Activated CD4-positive, alpha-beta T cell treated with anti-CD3 and anti-CD28 coated beads, Interleukin-2, Interleukin-6, amounts not matched to agents 100 ng/mL and 50 ng/mL, durations not matched to agents 16 hours and 8 hours (primary cell): ENCODE measurements around the gene PRMT1.
"Not testable (repeated sequence)": the region's sequence is repeated elsewhere in the genome, so short reads cannot be mapped to it uniquely, and the experiment has no call there.

Experiments used
- DNase-seq: peaks from one replicate; pipeline ENCODE4 v3.0.0-alpha.2; 2020

The PRMT1 gene

GRCh38 chr19:49689133-49690078, 12.3 kb downstream of the PRMT1 start, which contains the start of gene ADM5:
ADM5 (plus strand) TSS chr19:49689594; CDS start chr19:49689838, 244 bp downstream.
- peak; percentile 43 for DNase-seq

DNA sequence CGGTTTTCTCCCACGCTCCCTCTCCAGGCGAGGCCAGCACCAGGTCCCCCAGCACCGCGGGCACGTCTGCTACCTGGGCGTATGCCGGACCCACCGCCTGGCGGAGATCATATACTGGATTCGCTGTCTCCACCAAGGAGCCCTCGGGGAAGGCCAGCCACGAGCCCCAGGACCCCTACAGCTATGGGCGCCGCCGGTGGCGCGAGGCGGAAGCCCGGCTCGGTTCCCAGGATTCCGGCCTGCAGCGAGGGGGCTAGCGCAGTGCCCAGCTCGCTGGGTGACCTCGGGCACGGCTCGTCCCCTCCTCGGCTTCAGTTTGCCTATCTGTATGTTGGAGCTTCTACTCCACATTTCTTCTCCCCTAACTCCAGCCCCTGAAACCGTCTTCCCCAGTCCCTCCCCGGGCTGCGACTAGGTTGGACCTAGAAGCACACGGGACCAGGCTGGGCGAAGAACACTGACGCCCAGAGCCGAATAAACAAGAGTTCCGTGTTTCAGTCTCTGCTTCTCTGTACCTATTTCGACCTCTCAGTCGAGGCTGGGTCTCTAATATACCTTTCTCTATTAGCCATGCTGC, 13.1 kb downstream of the PRMT1 start:
- DNase-seq = no peak

GRCh38 chr19:49690656-49691242, 13.7 kb downstream of the PRMT1 start, which contains the start of gene CPT1C:
CPT1C (plus strand) TSS chr19:49691116; CDS start chr19:49692253, 1,137 bp downstream.
- peak; percentile 60 for DNase-seq

- peak; percentile 35 for DNase-seq
These were observed 14.4 kb downstream of the PRMT1 start for GRCh38 chr19:49691243-49692146.

GRCh38 chr19:49692147-49692506, 15.1 kb downstream of the PRMT1 start:
- DNase-seq = no peak

DNA sequence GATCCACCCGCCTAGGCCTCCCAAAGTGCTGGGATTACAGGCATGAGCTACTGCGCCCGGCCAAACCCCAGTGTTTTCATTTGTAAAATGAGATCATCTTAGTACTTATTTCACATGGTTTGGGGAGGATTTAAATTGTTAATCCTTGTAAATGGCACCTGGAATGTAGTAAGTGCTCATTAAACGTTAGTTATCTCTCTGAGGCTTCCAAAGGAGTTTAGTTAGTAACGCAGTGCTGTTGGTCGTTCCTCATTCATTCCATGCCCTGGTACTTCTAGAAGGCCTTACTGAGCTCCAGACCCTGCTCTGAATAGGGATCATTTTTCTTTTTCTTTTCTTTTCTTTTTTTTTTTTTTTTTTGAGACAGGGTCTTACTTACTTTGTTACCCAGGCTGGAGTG, 19.0 kb downstream of the PRMT1 start:
- no peak for DNase-seq

GRCh38 chr19:49696865-49697264, 19.8 kb downstream of the PRMT1 start:
- DNase-seq = no peak

GRCh38 chr19:49699364-49699763, 22.3 kb downstream of the PRMT1 start:
- no peak for DNase-seq

- DNase-seq = no peak
These were observed 23.5 kb downstream of the PRMT1 start for GRCh38 chr19:49700563-49700962.

DNA sequence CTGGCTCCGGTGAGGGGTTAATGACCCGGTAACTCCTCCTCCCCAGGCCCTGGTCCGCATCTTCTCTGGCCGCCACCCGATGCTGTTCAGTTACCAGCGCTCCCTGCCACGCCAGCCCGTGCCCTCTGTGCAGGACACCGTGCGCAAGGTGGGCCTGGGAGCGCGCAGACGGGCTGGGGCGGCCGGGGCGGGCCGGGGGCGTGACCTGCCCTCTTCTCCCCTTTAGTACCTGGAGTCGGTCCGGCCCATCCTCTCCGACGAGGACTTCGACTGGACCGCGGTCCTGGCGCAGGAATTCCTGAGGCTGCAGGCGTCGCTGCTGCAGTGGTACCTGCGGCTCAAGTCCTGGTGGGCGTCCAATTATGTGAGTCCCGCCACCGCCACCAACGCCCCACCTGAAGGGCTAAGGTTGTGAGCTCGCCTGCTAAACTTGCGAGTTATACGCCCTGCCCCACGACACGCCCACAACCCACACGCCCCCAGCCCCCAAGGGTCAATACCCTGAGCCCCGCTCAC, 24.3 kb downstream of the PRMT1 start:
- no peak for DNase-seq

- DNase-seq = no peak
These were observed 28.0 kb downstream of the PRMT1 start for GRCh38 chr19:49704888-49705642.

GRCh38 chr19:49705919-49706318, 28.8 kb downstream of the PRMT1 start:
- DNase-seq = no peak

- no peak for DNase-seq
These were observed 33.4 kb downstream of the PRMT1 start for GRCh38 chr19:49710372-49710951.

- DNase-seq = no peak
These were observed 35.4 kb downstream of the PRMT1 start for GRCh38 chr19:49712397-49712859.

- no peak for DNase-seq
These were observed 36.3 kb downstream of the PRMT1 start for GRCh38 chr19:49713236-49713845.

GRCh38 chr19:49716154-49716553, 39.1 kb downstream of the PRMT1 start:
- DNase-seq = peak; percentile 11

DNA sequence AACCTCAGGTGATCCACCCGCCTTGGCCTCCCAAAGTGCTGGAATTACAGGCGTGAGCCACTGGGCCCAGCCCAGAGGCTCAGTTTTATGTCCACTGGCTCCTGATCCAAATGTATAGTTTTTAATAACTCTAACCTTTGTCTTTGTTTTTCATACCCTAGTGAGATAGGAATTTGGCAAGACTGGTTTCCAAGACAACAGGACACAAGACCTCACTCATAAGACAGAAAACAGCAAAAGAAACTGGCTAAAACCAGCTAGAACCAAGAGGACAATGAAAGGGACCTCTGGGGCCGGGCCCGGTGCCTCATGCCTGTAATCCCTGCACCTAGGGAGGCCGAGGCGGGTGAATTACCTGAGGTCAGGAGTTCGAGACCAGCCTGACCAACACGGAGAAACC, 41.4 kb downstream of the PRMT1 start:
- no peak for DNase-seq

GRCh38 chr19:49718991-49719390, 41.9 kb downstream of the PRMT1 start:
- no peak for DNase-seq

GRCh38 chr19:49719420-49719819, 42.3 kb downstream of the PRMT1 start:
- not testable (repeated sequence) for DNase-seq

DNA sequence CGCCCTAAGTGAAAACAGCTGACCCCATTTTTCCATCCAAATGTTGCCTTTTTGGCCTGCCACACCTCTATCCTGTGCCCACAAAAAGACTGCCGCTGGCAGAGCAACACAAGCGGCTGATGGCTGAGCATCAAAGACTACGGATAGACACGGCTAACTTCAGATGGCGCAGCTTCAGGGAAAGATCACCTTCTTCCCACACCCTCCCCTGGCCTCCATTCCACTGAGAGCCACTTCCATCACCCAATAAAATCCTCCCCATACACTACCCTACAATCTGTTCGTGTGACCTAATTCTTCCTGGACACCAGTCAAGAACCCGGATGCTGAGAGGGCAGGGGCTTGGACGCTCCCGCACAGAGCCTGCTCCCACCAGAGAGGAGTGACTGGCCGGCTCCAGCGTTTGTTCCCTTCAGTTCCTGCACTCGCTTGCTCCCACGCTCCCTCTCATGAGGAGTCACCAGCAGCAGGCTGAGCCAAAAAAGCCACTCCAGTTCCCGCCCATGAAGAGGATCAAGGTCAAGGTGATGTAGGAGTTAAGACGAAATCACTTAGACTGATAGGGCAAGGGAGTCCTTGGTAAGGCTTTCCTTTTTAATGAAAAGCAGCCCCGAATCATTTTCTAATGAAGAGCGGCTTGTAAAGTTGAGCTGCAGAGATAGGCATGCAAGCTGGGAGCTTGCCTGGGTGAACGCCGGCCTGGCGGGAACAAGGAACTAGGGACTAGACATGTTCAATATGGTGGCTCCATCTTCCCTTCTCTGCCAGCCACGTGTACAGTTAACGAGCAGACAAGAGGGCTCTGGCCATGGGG, 50.4 kb downstream of the PRMT1 start:
- DNase-seq = no peak
